ENCODE results near the gene DHODH.

The DHODH gene

GRCh38 chr16:72044296-72044695 lies 35.8 kb downstream of the DHODH start:
- Histone ChIP-seq H3K4me1 (ENCODE audit: insufficient read depth, low read length, severe bottlenecking) (no peaks in the 10 kb centered on the region), H4K20me1 (ENCODE audit: insufficient read depth, low read length) (no peaks in the 10 kb centered on the region), H3K9me2 (ENCODE audit: low read depth, low read length) (no peaks in the 10 kb centered on the region), H3K27ac (ENCODE audit: low read depth, low read length, poor library complexity, severe bottlenecking) (no peak overlapping the region), H3F3A (ENCODE audit: insufficient read depth, low read length) (no peaks in the 10 kb centered on the region), H2AFZ (ENCODE audit: low read length) (no peak overlapping the region), H3K9me3 (ENCODE audit: low read length) (no peaks in the 10 kb centered on the region), H3K36me3 (ENCODE audit: insufficient read depth, low read length) (no peaks in the 10 kb centered on the region), H3K9ac (ENCODE audit: low read length) (no peak overlapping the region), H3K4me2 (ENCODE audit: low read length) (no peak overlapping the region), H3K79me2 (ENCODE audit: insufficient read depth, low read length) (no peaks in the 10 kb centered on the region), H3K27me3 (ENCODE audit: insufficient read depth, low read length) (no peaks in the 10 kb centered on the region), H3K4me3 (ENCODE audit: low read depth, low read length, poor library complexity, severe bottlenecking) (no peak overlapping the region)
- TF ChIP-seq, protein P1, sequence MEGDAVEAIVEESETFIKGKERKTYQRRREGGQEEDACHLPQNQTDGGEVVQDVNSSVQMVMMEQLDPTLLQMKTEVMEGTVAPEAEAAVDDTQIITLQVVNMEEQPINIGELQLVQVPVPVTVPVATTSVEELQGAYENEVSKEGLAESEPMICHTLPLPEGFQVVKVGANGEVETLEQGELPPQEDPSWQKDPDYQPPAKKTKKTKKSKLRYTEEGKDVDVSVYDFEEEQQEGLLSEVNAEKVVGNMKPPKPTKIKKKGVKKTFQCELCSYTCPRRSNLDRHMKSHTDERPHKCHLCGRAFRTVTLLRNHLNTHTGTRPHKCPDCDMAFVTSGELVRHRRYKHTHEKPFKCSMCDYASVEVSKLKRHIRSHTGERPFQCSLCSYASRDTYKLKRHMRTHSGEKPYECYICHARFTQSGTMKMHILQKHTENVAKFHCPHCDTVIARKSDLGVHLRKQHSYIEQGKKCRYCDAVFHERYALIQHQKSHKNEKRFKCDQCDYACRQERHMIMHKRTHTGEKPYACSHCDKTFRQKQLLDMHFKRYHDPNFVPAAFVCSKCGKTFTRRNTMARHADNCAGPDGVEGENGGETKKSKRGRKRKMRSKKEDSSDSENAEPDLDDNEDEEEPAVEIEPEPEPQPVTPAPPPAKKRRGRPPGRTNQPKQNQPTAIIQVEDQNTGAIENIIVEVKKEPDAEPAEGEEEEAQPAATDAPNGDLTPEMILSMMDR (IDR thresholded peaks at IDR 0.05; ENCODE audit: low read length) = no peak
- TF ChIP-seq EZH2 (IDR thresholded peaks at IDR 0.05; ENCODE audit: borderline replicate concordance, low read length) = no peak

DNA sequence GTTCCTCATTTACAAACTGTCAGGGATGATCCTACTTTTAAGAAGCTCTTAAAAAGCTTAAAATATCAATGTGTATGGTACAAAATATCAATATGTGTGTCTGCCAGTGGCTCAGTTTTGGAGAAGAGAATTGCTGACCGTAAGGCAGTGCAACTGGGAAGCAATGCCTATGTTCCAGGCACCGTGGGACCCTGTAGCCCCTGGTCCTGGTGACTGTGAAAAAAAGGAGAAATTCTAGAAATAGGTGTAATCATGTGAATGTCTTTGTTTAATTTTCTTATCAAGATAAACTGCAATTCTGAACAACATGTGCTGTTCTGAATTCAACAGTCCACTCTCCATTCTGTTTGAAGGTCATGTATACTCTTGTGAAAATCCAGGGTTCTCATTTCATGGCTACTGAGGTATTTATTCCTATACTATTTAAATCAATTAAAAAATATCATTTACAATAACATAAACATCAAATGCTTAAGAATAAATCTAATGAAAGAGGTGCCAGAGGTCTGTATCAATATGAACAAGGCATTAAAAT lies 36.3 kb downstream of the DHODH start:
- no peak overlapping the region for H3K27ac ChIP-seq (ENCODE audit: low read depth, low read length, poor library complexity, severe bottlenecking)
- no peak overlapping the region for H3K4me2 ChIP-seq (ENCODE audit: low read length)

DNA sequence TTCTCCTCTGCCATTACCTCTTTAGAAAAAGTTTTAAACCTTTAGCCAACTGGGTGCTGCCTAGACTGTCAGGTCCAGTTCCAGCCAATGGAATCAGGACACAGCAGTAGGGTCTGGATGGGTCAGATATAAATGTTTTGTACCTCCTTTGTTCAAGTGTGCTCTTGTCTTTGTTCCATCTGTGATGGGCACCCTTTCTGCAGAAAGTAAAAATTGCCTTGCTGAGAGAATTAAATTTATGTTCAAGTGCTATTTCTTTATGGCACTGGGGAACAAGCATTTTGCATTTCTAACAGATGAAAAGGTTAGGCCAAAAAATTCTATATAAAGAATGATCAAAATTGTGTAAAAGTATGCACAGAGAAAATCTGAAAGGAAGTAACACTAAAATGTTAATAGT lies 40.6 kb downstream of the DHODH start:
- Histone ChIP-seq H4K20me1 (ENCODE audit: insufficient read depth, low read length) (no peaks in the 10 kb centered on the region), H3K9me3 (ENCODE audit: low read length) (no peaks in the 10 kb centered on the region), H3K4me3 (ENCODE audit: low read depth, low read length, poor library complexity, severe bottlenecking) (no peak overlapping the region), H3K27ac (ENCODE audit: low read depth, low read length, poor library complexity, severe bottlenecking) (no peak overlapping the region), H3K4me1 (ENCODE audit: insufficient read depth, low read length, severe bottlenecking) (no peaks in the 10 kb centered on the region), H3K9me2 (ENCODE audit: low read depth, low read length) (no peaks in the 10 kb centered on the region), H3F3A (ENCODE audit: insufficient read depth, low read length) (no peaks in the 10 kb centered on the region), H3K36me3 (ENCODE audit: insufficient read depth, low read length) (no peaks in the 10 kb centered on the region), H3K9ac (ENCODE audit: low read length) (no peak overlapping the region), H2AFZ (ENCODE audit: low read length) (no peak overlapping the region), H3K79me2 (ENCODE audit: insufficient read depth, low read length) (no peaks in the 10 kb centered on the region), H3K4me2 (ENCODE audit: low read length) (no peak overlapping the region), H3K27me3 (ENCODE audit: insufficient read depth, low read length) (no peaks in the 10 kb centered on the region)
- TF ChIP-seq EZH2 (IDR thresholded peaks at IDR 0.05; ENCODE audit: borderline replicate concordance, low read length) = no peak
- TF ChIP-seq, protein P1 (IDR thresholded peaks at IDR 0.05; ENCODE audit: low read length) = no peak

More for the DNA sequence above, 36.3 kb downstream of the DHODH start:
- Histone ChIP-seq H4K20me1 (ENCODE audit: insufficient read depth, low read length) (no peaks in the 10 kb centered on the region), H3K27me3 (ENCODE audit: insufficient read depth, low read length) (no peaks in the 10 kb centered on the region), H3K79me2 (ENCODE audit: insufficient read depth, low read length) (no peaks in the 10 kb centered on the region), H3K9me3 (ENCODE audit: low read length) (no peaks in the 10 kb centered on the region), H3K4me3 (ENCODE audit: low read depth, low read length, poor library complexity, severe bottlenecking) (no peak overlapping the region), H3K9ac (ENCODE audit: low read length) (no peak overlapping the region), H2AFZ (ENCODE audit: low read length) (no peak overlapping the region), H3K36me3 (ENCODE audit: insufficient read depth, low read length) (no peaks in the 10 kb centered on the region), H3K4me1 (ENCODE audit: insufficient read depth, low read length, severe bottlenecking) (no peaks in the 10 kb centered on the region), H3F3A (ENCODE audit: insufficient read depth, low read length) (no peaks in the 10 kb centered on the region), H3K9me2 (ENCODE audit: low read depth, low read length) (no peaks in the 10 kb centered on the region)
- no peak for TF ChIP-seq EZH2 (IDR thresholded peaks at IDR 0.05; ENCODE audit: borderline replicate concordance, low read length)
- TF ChIP-seq, protein P1 (IDR thresholded peaks at IDR 0.05; ENCODE audit: low read length) = no peak

Data from OCI-LY1 (cell line).